Measurements from ENCODE around the gene PIKFYVE.
"Not testable (repeated sequence)": the region's sequence is repeated elsewhere in the genome, so short reads cannot be mapped to it uniquely, and the experiment has no call there.

Gene PIKFYVE

GRCh38 chr2:208265801-208266552 lies at the start of gene PIKFYVE:
Gene PIKFYVE (plus strand): TSS chr2:208266255. CDS start chr2:208271520, 5,265 bp downstream.
- no peak for TF ChIP-seq CTCF (IDR thresholded peaks at IDR 0.05; ENCODE audit: extremely low read depth, missing control alignments)
- DNase-seq (ENCODE audit: low spot score): peak; percentile 95

DNA sequence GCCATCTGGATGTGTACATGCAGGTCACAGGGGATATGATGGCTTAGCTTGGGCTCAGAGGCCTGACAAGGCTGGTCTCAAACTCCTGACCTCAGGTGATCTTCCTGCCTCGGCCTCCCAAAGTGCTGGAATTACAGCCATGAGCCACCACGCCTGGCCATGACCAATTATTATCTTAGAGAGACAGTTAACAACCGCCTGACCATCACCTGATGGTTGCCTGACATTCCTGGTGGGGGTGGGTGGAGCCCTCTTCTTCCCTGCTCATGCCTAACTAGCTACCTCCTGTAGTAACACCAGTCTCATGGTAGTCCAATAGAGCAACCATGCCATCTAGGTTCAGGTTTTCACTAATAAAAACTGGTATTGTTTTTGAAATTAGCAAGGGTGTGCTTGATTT lies 44.2 kb upstream of the PIKFYVE start:
- DNase-seq (ENCODE audit: low spot score): not testable (repeated sequence)

- no peak for DNase-seq (ENCODE audit: low spot score)
- no peak for TF ChIP-seq CTCF (IDR thresholded peaks at IDR 0.05; ENCODE audit: extremely low read depth, missing control alignments)
Measured at GRCh38 chr2:208222351-208222750, 43.7 kb upstream of the PIKFYVE start.

DNA sequence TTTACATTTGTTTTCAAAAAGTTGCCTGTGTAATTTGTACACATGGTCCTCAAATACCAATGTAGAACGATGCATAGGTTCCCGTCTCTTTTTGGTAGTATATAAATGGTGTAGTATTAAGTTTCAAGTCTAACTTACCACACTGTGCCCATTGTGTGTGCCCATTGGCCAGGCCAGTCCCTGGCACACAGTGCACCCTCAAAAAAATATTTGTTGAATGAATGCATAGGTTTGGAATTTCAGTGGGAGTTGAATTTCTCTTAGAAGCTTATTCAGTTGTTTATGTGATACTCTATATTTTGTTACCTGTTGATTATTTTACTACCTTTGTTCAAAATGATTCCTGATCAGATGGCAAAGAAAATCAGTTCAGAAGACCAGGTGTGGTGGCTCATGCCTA lies 41.3 kb upstream of the PIKFYVE start:
- DNase-seq (ENCODE audit: low spot score): no peak
- TF ChIP-seq CTCF (IDR thresholded peaks at IDR 0.05; ENCODE audit: extremely low read depth, missing control alignments): no peak

- no peak for TF ChIP-seq CTCF (IDR thresholded peaks at IDR 0.05; ENCODE audit: extremely low read depth, missing control alignments)
- no peak for DNase-seq (ENCODE audit: low spot score)
Measured at GRCh38 chr2:208227581-208228232, 38.3 kb upstream of the PIKFYVE start.

DNA sequence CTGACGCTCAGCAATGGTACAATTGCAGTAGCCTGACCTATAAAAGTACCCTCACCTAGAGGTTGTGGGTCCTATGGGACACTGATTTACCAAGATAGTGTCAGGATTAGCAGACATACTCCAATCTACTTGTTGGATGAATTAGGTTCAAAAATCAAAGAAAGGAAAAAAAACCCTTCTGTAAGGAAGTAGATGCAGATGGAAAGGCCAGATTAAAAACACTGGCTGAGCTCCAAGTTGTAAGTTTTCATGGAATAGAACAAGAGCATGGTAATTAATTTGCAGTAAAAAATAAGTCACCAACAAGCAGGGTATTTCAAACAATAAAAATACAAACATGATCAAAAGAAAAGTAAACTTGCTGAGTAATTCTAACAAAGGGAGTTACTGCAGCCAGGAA lies 37.6 kb upstream of the PIKFYVE start:
- TF ChIP-seq CTCF (IDR thresholded peaks at IDR 0.05; ENCODE audit: extremely low read depth, missing control alignments): no peak
- no peak for DNase-seq (ENCODE audit: low spot score)

DNA sequence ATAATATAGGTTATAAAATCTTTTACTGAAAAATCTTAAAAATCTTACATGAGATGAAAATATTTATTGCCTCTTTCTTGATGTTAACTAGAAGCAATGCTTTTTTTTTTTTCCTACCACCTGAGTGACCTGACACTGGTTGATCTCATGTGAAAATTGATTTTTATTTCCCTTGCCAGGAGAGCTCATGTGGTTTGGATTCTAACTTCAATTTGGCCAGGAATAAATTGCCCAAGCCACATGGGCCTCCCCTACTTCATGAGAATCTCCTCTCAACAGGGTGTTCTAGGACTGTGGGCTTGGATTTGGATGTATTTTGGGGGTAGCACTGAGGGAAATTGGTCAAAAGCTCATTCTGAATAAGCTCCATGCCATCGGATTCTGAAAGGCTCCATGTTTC lies 31.3 kb upstream of the PIKFYVE start:
- no peak for TF ChIP-seq CTCF (IDR thresholded peaks at IDR 0.05; ENCODE audit: extremely low read depth, missing control alignments)
- no peak for DNase-seq (ENCODE audit: low spot score)

DNA sequence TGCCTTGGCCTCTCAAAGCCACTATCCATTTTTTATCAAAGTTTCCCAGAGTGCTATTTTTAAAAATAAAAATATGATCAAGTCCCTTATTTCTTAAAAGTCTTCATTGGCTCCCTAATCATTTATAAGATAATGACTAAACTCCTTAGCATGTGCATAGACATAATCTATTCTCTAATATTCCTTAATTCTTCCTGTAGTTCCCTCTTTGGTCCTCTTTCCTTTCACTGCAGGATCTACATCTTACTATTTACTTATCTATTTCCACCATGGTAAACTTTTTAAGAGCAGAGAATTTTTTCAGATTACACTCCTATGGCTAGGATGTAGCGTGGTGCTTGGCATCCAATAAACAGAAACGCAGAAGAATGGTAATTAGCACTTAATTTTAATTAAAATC lies 30.2 kb upstream of the PIKFYVE start:
- no peak for TF ChIP-seq CTCF (IDR thresholded peaks at IDR 0.05; ENCODE audit: extremely low read depth, missing control alignments)
- no peak for DNase-seq (ENCODE audit: low spot score)
